Measurements from ENCODE around the gene MYBPC3. TPM values are rescaled to one million over a fixed set of nuclear protein-coding genes. Genes with fewer than 3 reads are reported as not detected.

The MYBPC3 gene
- total RNA-seq, 1 donor from 2014 or later: not detected

GRCh38 chr11:47361419-47361818 is 8.9 kb upstream of the MYBPC3 start:
- no peaks in the 10 kb centered on the region for H3K9me3 ChIP-seq (ENCODE audit: insufficient read depth, low read depth, low read length)
- no peaks in the 10 kb centered on the region for H3K9me3 Mint-ChIP-seq (ENCODE audit: unreplicated experiment)
- FAIRE-seq: no peak

DNA sequence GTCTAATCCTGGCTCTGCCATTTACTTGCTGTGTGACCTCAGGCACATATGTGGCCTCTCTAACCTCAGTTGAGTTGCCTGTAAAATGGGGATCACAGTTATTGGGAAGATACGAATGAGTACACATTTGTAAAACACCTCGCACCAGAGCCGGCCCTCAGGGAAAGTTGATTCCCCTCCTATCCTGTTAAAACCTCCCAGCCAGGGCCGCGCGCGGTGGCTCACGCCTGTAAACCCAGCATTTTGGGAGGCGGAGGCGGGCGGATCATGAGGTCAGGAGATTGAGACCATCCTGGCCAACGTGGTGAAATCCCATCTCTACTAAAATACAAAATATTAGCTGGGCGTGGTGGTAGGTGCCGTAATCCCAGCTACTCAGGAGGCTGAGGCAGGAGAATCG is 7.8 kb upstream of the MYBPC3 start:
- Mint-ChIP-seq H3K27me3 (ENCODE audit: low read depth, unreplicated experiment) (no peaks in the 10 kb centered on the region), H3K9me3 (ENCODE audit: unreplicated experiment) (no peaks in the 10 kb centered on the region), H3K36me3 (ENCODE audit: low read depth, unreplicated experiment) (no peaks in the 10 kb centered on the region), H3K4me1 (ENCODE audit: low read depth, unreplicated experiment) (peaks cover 2% of the 10 kb centered on the region), H3K4me3 (ENCODE audit: unreplicated experiment) (no peak overlapping the region), H3K27ac (ENCODE audit: unreplicated experiment) (no peak overlapping the region)
- Histone ChIP-seq H3K27me3 (ENCODE audit: insufficient read depth, low read length) (no peaks in the 10 kb centered on the region), H3K4me2 (ENCODE audit: low read length) (no peak overlapping the region), H3K4me1 (ENCODE audit: insufficient read depth, low read length) (no peaks in the 10 kb centered on the region), H3K4me3 (ENCODE audit: insufficient read depth, low read depth, low read length) (no peak overlapping the region), H2AFZ (ENCODE audit: low read depth, low read length) (no peak overlapping the region), H3K36me3 (ENCODE audit: insufficient read depth, low read length) (no peaks in the 10 kb centered on the region), H3K9ac (ENCODE audit: low read length) (no peak overlapping the region), H3K9me3 (ENCODE audit: insufficient read depth, low read depth, low read length) (no peaks in the 10 kb centered on the region), H3K79me2 (ENCODE audit: insufficient read depth, low read length) (no peaks in the 10 kb centered on the region), H3K27ac (ENCODE audit: low read depth, low read length) (no peak overlapping the region), H4K20me1 (ENCODE audit: insufficient read depth, low read length) (no peaks in the 10 kb centered on the region)
- FAIRE-seq (no peak), DNase-seq (ENCODE audit: low read depth) (no peak)
- TF ChIP-seq EZH2 (IDR thresholded peaks at IDR 0.05; ENCODE audit: insufficient read depth, low read length) (no peak), CTCF (IDR thresholded peaks at IDR 0.05; ENCODE audit: insufficient read depth, low read depth, low read length) (no peak)

More at GRCh38 chr11:47361419-47361818, 8.9 kb upstream of the MYBPC3 start:
- Mint-ChIP-seq H3K4me1 (ENCODE audit: low read depth, unreplicated experiment) (peaks cover 2% of the 10 kb centered on the region), H3K36me3 (ENCODE audit: low read depth, unreplicated experiment) (no peaks in the 10 kb centered on the region), H3K27ac (ENCODE audit: unreplicated experiment) (no peak overlapping the region), H3K4me3 (ENCODE audit: unreplicated experiment) (no peak overlapping the region), H3K27me3 (ENCODE audit: low read depth, unreplicated experiment) (peaks cover 6% of the 10 kb centered on the region)
- no peak overlapping the region for H2AFZ ChIP-seq (ENCODE audit: low read depth, low read length)
- no peaks in the 10 kb centered on the region for H3K36me3 ChIP-seq (ENCODE audit: insufficient read depth, low read length)
- no peak overlapping the region for H3K27ac ChIP-seq (ENCODE audit: low read depth, low read length)
- H3K9ac ChIP-seq (ENCODE audit: low read length): no peak overlapping the region
- no peaks in the 10 kb centered on the region for H4K20me1 ChIP-seq (ENCODE audit: insufficient read depth, low read length)
- H3K79me2 ChIP-seq (ENCODE audit: insufficient read depth, low read length): no peaks in the 10 kb centered on the region
- no peak for DNase-seq (ENCODE audit: low read depth)
- no peak overlapping the region for H3K4me3 ChIP-seq (ENCODE audit: insufficient read depth, low read depth, low read length)
- no peaks in the 10 kb centered on the region for H3K4me1 ChIP-seq (ENCODE audit: insufficient read depth, low read length)
- no peak for TF ChIP-seq EZH2 (IDR thresholded peaks at IDR 0.05; ENCODE audit: insufficient read depth, low read length)
- TF ChIP-seq CTCF (IDR thresholded peaks at IDR 0.05; ENCODE audit: insufficient read depth, low read depth, low read length): no peak
- no peak overlapping the region for H3K4me2 ChIP-seq (ENCODE audit: low read length)
- H3K27me3 ChIP-seq (ENCODE audit: insufficient read depth, low read length): peaks cover 4% of the 10 kb centered on the region

DNA sequence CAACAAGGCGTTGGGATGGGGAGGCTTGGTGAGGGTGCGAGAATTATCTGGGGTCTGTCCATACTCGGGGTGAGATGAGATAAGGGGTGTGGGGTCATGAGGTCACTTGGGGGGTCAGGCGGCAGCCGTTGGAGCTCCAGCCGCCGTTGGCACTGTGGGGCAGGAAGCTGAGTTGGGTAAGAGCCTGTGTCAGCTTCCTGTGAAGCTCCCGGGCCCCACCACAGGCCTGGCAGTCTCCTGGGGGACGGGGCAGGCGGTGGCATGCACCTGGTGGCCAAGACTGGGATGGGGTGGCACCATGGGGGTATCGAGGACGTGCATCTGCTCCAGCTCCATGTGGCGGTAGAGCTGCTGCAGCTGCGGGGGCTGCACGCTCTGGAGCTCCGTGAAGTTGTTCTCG is 7.1 kb upstream of the MYBPC3 start:
- H3K27me3 ChIP-seq (ENCODE audit: insufficient read depth, low read length): no peaks in the 10 kb centered on the region
- no peaks in the 10 kb centered on the region for H3K9me3 ChIP-seq (ENCODE audit: insufficient read depth, low read depth, low read length)
- no peak overlapping the region for H3K9ac ChIP-seq (ENCODE audit: low read length)
- no peak for FAIRE-seq
- peaks cover 2% of the 10 kb centered on the region for H3K4me1 Mint-ChIP-seq (ENCODE audit: low read depth, unreplicated experiment)
- H3K4me3 Mint-ChIP-seq (ENCODE audit: unreplicated experiment): no peak overlapping the region
- H3K27ac Mint-ChIP-seq (ENCODE audit: unreplicated experiment): no peak overlapping the region
- H3K36me3 ChIP-seq (ENCODE audit: insufficient read depth, low read length): no peaks in the 10 kb centered on the region
- no peak for DNase-seq (ENCODE audit: low read depth)
- H3K27ac ChIP-seq (ENCODE audit: low read depth, low read length): no peak overlapping the region
- no peak overlapping the region for H3K4me2 ChIP-seq (ENCODE audit: low read length)
- no peaks in the 10 kb centered on the region for H3K4me1 ChIP-seq (ENCODE audit: insufficient read depth, low read length)
- no peak overlapping the region for H3K4me3 ChIP-seq (ENCODE audit: insufficient read depth, low read depth, low read length)
- no peak overlapping the region for H2AFZ ChIP-seq (ENCODE audit: low read depth, low read length)
- H3K36me3 Mint-ChIP-seq (ENCODE audit: low read depth, unreplicated experiment): no peaks in the 10 kb centered on the region
- H3K79me2 ChIP-seq (ENCODE audit: insufficient read depth, low read length): no peaks in the 10 kb centered on the region
- H3K27me3 Mint-ChIP-seq (ENCODE audit: low read depth, unreplicated experiment): no peaks in the 10 kb centered on the region
- no peaks in the 10 kb centered on the region for H4K20me1 ChIP-seq (ENCODE audit: insufficient read depth, low read length)
- no peak for TF ChIP-seq CTCF (IDR thresholded peaks at IDR 0.05; ENCODE audit: insufficient read depth, low read depth, low read length)
- TF ChIP-seq EZH2 (IDR thresholded peaks at IDR 0.05; ENCODE audit: insufficient read depth, low read length): no peak
- H3K9me3 Mint-ChIP-seq (ENCODE audit: unreplicated experiment): no peaks in the 10 kb centered on the region
